IMR-90 (cell line): Measurements from ENCODE around the gene NXPE4. TPM values are rescaled to one million over a fixed set of nuclear protein-coding genes. Genes with fewer than 3 reads are reported as not detected.

ENCODE experiments used
- ATAC-seq: fragments of 200-7000 bp; cut with Tn5 transposase; 2 replicates; pipeline ENCODE4 v1.9.1; 2020; ENCODE audit warnings: low read depth, mild to moderate bottlenecking, moderate library complexity
- BruUV-seq: library from RNA; stranded (reverse); fragments of 400-500 nt; replicated peaks from 2 replicates; lab custom pipeline; 2021; lab: Mats Ljungman, UMichigan
- CTCF ChIA-PET: fragments of 300-600 bp; formaldehyde crosslinking; extraction: SDS; loops from one replicate; lab custom pipeline; 2021; ENCODE audit warnings: antibody characterized with exemption; lab: Yijun Ruan, JAX
- POLR2A ChIA-PET: fragments of 300-600 bp; sonication (Branson Sonifier 250); formaldehyde crosslinking; loops from one replicate; lab custom pipeline; 2022; ENCODE audit warnings: antibody characterized with exemption; ENCODE audit not compliant: unreplicated experiment; lab: Charles Lee
- DNase-seq: peaks from one replicate; pipeline ENCODE4 v3.0.0; 2013
- H2AFZ ChIP-seq: replicated peaks from 2 replicates; pipeline ENCODE3; 2013; ENCODE audit warnings: low read length, mild to moderate bottlenecking; ENCODE audit not compliant: poor library complexity
- H2AK5ac ChIP-seq: 2 replicates; pipeline ENCODE4 v1.6.1; 2013; ENCODE audit warnings: low read depth, low read length, inconsistent platforms
- H2AK9ac ChIP-seq: replicated peaks from 2 replicates; pipeline ENCODE3; 2013; ENCODE audit warnings: mild to moderate bottlenecking, low read depth, low read length, moderate library complexity; ENCODE audit not compliant: poor library complexity
- H2BK120ac ChIP-seq: 2 replicates; pipeline ENCODE4 v1.6.1; 2013; ENCODE audit warnings: low read depth, low read length, inconsistent platforms
- H2BK15ac ChIP-seq: 3 replicates; pipeline ENCODE4 v1.6.1; 2013; ENCODE audit warnings: low read depth, low read length, inconsistent platforms
- H2BK20ac ChIP-seq: 2 replicates; pipeline ENCODE4 v1.6.1; 2013; ENCODE audit warnings: low read depth, mild to moderate bottlenecking, inconsistent platforms, low read length, moderate library complexity
- H2BK5ac ChIP-seq: 2 replicates; pipeline ENCODE4 v1.6.1; 2013; ENCODE audit warnings: mild to moderate bottlenecking, low read depth, low read length, inconsistent platforms; ENCODE audit not compliant: poor library complexity, severe bottlenecking
- H3K14ac ChIP-seq: replicated peaks from 2 replicates; pipeline ENCODE4 v1.6.1; 2013; ENCODE audit warnings: low read depth, low read length, inconsistent platforms
- H3K18ac ChIP-seq: 2 replicates; pipeline ENCODE4 v1.6.1; 2013; ENCODE audit warnings: low read depth, low read length, control low read depth
- H3K23ac ChIP-seq: 2 replicates; pipeline ENCODE4 v1.6.1; 2013; ENCODE audit warnings: low read depth, low read length, inconsistent platforms
- H3K27ac ChIP-seq: 2 replicates; pipeline ENCODE4 v1.5.1; 2013; ENCODE audit warnings: mild to moderate bottlenecking, control low read depth, low read length; ENCODE audit not compliant: insufficient read depth
- H3K27me3 ChIP-seq: 2 replicates; pipeline ENCODE4 v1.6.1; 2013; ENCODE audit warnings: low read length; ENCODE audit not compliant: control insufficient read depth, insufficient read depth
- H3K36me3 ChIP-seq: 2 replicates; pipeline ENCODE4 v1.6.1; 2013; ENCODE audit warnings: low read length, mixed read lengths; ENCODE audit not compliant: control insufficient read depth, insufficient read depth
- H3K4ac ChIP-seq: 2 replicates; pipeline ENCODE4 v1.6.1; 2013; ENCODE audit warnings: low read depth, low read length, inconsistent platforms
- H3K4me1 ChIP-seq: 2 replicates; pipeline ENCODE4 v1.6.1; 2013; ENCODE audit warnings: low read length, mixed read lengths; ENCODE audit not compliant: control insufficient read depth, insufficient read depth
- H3K4me2 ChIP-seq: 2 replicates; pipeline ENCODE4 v1.6.1; 2013; ENCODE audit warnings: low read depth, mild to moderate bottlenecking, control low read depth, low read length, moderate library complexity
- H3K4me3 ChIP-seq: 2 replicates; pipeline ENCODE4 v1.5.1; 2013; ENCODE audit warnings: low read depth, mild to moderate bottlenecking, control low read depth, low read length, moderate library complexity; ENCODE audit not compliant: insufficient read depth
- H3K56ac ChIP-seq: 2 replicates; pipeline ENCODE4 v1.6.1; 2013; ENCODE audit warnings: low read length, inconsistent platforms; ENCODE audit not compliant: insufficient read depth; ENCODE audit errors: extremely low read depth
- H3K79me1 ChIP-seq, 2 experiments: 2 replicates each; pipeline ENCODE4 v1.6.1; 2013; ENCODE audit warnings: low read length in 2 of 2, inconsistent platforms in 1 of 2, low read depth in 1 of 2
- H3K9ac ChIP-seq: 2 replicates; pipeline ENCODE4 v1.6.1; 2013; ENCODE audit warnings: low read depth, low read length, control low read depth
- H3K9me1 ChIP-seq: 2 replicates; pipeline ENCODE4 v1.6.1; 2013; ENCODE audit warnings: low read length, inconsistent platforms; ENCODE audit not compliant: insufficient read depth
- H3K9me3 ChIP-seq: 2 replicates; pipeline ENCODE4 v1.6.1; 2013; ENCODE audit warnings: low read length; ENCODE audit not compliant: control insufficient read depth, insufficient read depth
- H4K20me1 ChIP-seq: 2 replicates; pipeline ENCODE4 v1.6.1; 2013; ENCODE audit warnings: low read length, inconsistent platforms; ENCODE audit not compliant: insufficient read depth
- H4K5ac ChIP-seq: 2 replicates; pipeline ENCODE4 v1.6.1; 2013; ENCODE audit warnings: mild to moderate bottlenecking, low read depth, low read length, control low read depth
- H4K8ac ChIP-seq, 2 experiments: 2 replicates each; pipeline ENCODE4 v1.6.1; 2013; ENCODE audit warnings: low read depth in 2 of 2, low read length in 2 of 2, control low read depth in 1 of 2, inconsistent platforms in 1 of 2
- H4K91ac ChIP-seq: 2 replicates; pipeline ENCODE4 v1.6.1; 2013; ENCODE audit warnings: low read depth, low read length, inconsistent platforms; ENCODE audit not compliant: insufficient read depth
- BHLHE40 ChIP-seq: fragments of 150-350 bp; IDR thresholded peaks from 2 replicates; pipeline ENCODE4 v1.6.1; 2016; ENCODE audit warnings: mild to moderate bottlenecking, low read depth, low read length
- CEBPB ChIP-seq: IDR thresholded peaks from 2 replicates; pipeline ENCODE4 v1.6.1; 2012; ENCODE audit warnings: low read depth, low read length, improper control_type of control experiment
- FOS ChIP-seq: fragments of 150-350 bp; IDR thresholded peaks from 2 replicates; pipeline ENCODE4 v1.6.1; 2016; ENCODE audit warnings: low read depth, low read length
- MAFK ChIP-seq: IDR thresholded peaks from 2 replicates; pipeline ENCODE4 v1.6.1; 2012; ENCODE audit warnings: low read depth, low read length, improper control_type of control experiment
- MXI1 ChIP-seq: IDR thresholded peaks from 2 replicates; pipeline ENCODE4 v1.6.1; 2012; ENCODE audit warnings: low read depth, mild to moderate bottlenecking, low read length, moderate library complexity, borderline replicate concordance
- RAD21 ChIP-seq: IDR thresholded peaks from 2 replicates; pipeline ENCODE4 v1.6.1; 2012; ENCODE audit warnings: low read length, improper control_type of control experiment
- RFX5 ChIP-seq: IDR thresholded peaks from 2 replicates; pipeline ENCODE4 v1.8.0; 2012; ENCODE audit warnings: low read depth, mild to moderate bottlenecking, low read length, moderate library complexity
- USF2 ChIP-seq: fragments of 150-350 bp; IDR thresholded peaks from 2 replicates; pipeline ENCODE4 v1.6.1; 2017; ENCODE audit warnings: mild to moderate bottlenecking, antibody characterized with exemption, low read length, low read depth
- WGBS, 2 experiments: methylation state at CpG; one replicate each; pipeline versions ENCODE4 v1.1.5 to v1.1.7; 2013; ENCODE audit warnings: missing lambda C conversion rate in 2 of 2; ENCODE audit not compliant: insufficient read length in 1 of 2; ENCODE audit errors: extremely low coverage in 2 of 2; 5-methylcytosine and 5-hydroxymethylcytosine counted together
- dilution Hi-C: fragments of 300-500 bp; cut with HindIII; formaldehyde crosslinking; loops from one replicate; pipeline ENCODE4 v1.14.3; 2018; ENCODE audit warnings: low sequenced_read_pairs; ENCODE audit not compliant: unreplicated experiment
- in situ Hi-C: fragments of 300-500 bp; cut with MboI; formaldehyde crosslinking; loops from 3 replicates; pipeline ENCODE4 v1.14.3; 2019; ENCODE audit warnings: low sequenced_read_pairs, inconsistent platforms, mixed read lengths
- intact Hi-C: fragments of 100-400 bp; cut with micrococcal nuclease; formaldehyde crosslinking; loops from 2 replicates; pipeline ENCODE4 v1.10.0; 2022
- polyA plus RNA-seq, 3 experiments: library from polyadenylated mRNA; depleted of rRNA; stranded (reverse); fragments of >200 nt; gene quantifications; 2 replicates each; pipeline ENCODE4 v1.2.3, GENCODE V29; 2012; ENCODE audit warnings: low replicate concordance in 1 of 3
- total RNA-seq: library from RNA; depleted of rRNA; stranded (reverse); fragments of >200 nt; gene quantifications from 2 replicates; pipeline ENCODE4 v1.2.3, GENCODE V29; 2012
- TF ChIP-seq, protein P1 (sequence below): conservative IDR thresholded peaks from 2 replicates; pipeline ENCODE4 v1.5.1; 2012; ENCODE audit warnings: mild to moderate bottlenecking, low read depth, low read length, improper control_type of control experiment

Gene NXPE4
- total and polyA plus RNA-seq, 2 of the 4 experiments (the other 2 are of a cell fraction) = not detected

DNA sequence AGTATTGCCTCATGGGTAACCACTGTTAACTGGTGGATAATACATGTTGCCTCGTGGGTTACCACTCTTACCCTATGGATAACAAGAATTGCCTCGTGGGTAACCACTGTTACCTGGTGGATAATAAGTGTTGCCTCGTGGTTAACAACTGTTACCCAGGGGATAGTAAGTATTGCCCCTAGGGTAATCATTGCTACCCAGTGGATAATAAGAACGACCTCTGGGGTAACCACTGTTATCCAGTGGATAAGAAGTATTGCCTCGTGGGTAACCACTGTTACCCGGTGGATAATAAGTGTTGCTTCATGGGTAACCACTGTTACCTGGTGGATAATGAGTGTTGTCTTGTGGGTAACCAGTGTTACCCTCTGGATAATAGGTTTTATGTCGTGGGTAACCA lies 28.1 kb upstream of the NXPE4 start:
- H3K4ac ChIP-seq = no peak overlapping the region
- WGBS, 2 experiments = 10% methylated on average over 2 of the region's 7 CpGs; no CpG with 5 or more reads in 1 of the 2 experiments
- no peak overlapping the region for H3K9ac ChIP-seq
- no peak for DNase-seq
- no peak overlapping the region for H2BK15ac ChIP-seq
- H4K5ac ChIP-seq = no peak overlapping the region
- intact Hi-C loops (no loop called here), in situ Hi-C loops (no loop called here), dilution Hi-C loops (no loop called here)
- H3K9me1 ChIP-seq = no peaks in the 10 kb centered on the region
- H3K4me3 ChIP-seq = no peak overlapping the region
- no peak overlapping the region for H2BK5ac ChIP-seq
- no peak overlapping the region for H3K14ac ChIP-seq
- TF ChIP-seq, protein P1, sequence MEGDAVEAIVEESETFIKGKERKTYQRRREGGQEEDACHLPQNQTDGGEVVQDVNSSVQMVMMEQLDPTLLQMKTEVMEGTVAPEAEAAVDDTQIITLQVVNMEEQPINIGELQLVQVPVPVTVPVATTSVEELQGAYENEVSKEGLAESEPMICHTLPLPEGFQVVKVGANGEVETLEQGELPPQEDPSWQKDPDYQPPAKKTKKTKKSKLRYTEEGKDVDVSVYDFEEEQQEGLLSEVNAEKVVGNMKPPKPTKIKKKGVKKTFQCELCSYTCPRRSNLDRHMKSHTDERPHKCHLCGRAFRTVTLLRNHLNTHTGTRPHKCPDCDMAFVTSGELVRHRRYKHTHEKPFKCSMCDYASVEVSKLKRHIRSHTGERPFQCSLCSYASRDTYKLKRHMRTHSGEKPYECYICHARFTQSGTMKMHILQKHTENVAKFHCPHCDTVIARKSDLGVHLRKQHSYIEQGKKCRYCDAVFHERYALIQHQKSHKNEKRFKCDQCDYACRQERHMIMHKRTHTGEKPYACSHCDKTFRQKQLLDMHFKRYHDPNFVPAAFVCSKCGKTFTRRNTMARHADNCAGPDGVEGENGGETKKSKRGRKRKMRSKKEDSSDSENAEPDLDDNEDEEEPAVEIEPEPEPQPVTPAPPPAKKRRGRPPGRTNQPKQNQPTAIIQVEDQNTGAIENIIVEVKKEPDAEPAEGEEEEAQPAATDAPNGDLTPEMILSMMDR = no peak
- TF ChIP-seq CEBPB (no peak), RFX5 (no peak), MXI1 (no peak), FOS (no peak), RAD21 (no peak), MAFK (no peak), BHLHE40 (no peak), USF2 (no peak)
- no peak overlapping the region for H2AFZ ChIP-seq
- H3K4me2 ChIP-seq = no peak overlapping the region
- H3K23ac ChIP-seq = no peak overlapping the region
- CTCF ChIA-PET = no interaction called here
- no peak overlapping the region for H3K18ac ChIP-seq
- H3K79me1 ChIP-seq = no peaks in the 10 kb centered on the region
- no peak overlapping the region for H2BK20ac ChIP-seq
- no peak overlapping the region for H2AK9ac ChIP-seq
- no peak overlapping the region for H2BK120ac ChIP-seq
- H2AK5ac ChIP-seq = no peak overlapping the region
- no peaks in the 10 kb centered on the region for H3K27me3 ChIP-seq
- H3K56ac ChIP-seq = no peak overlapping the region
- H4K8ac ChIP-seq = no peak overlapping the region
- POLR2A ChIA-PET = no interaction called here
- no peak for ATAC-seq
- BruUV-seq = no TSS peak
- no peak overlapping the region for H3K27ac ChIP-seq
- no peaks in the 10 kb centered on the region; the same call in 1 of the 2 replicates for H3K9me3 ChIP-seq
- H4K20me1 ChIP-seq = no peaks in the 10 kb centered on the region
- H3K4me1 ChIP-seq = no peaks in the 10 kb centered on the region
- H3K36me3 ChIP-seq = no peaks in the 10 kb centered on the region
- H4K91ac ChIP-seq = no peak overlapping the region
